ENCODE results near the gene CNFN.

CNFN gene

GRCh38 chr19:42388851-42389489 lies 1.1 kb downstream of the CNFN start:
- TF ChIP-seq, protein P1, sequence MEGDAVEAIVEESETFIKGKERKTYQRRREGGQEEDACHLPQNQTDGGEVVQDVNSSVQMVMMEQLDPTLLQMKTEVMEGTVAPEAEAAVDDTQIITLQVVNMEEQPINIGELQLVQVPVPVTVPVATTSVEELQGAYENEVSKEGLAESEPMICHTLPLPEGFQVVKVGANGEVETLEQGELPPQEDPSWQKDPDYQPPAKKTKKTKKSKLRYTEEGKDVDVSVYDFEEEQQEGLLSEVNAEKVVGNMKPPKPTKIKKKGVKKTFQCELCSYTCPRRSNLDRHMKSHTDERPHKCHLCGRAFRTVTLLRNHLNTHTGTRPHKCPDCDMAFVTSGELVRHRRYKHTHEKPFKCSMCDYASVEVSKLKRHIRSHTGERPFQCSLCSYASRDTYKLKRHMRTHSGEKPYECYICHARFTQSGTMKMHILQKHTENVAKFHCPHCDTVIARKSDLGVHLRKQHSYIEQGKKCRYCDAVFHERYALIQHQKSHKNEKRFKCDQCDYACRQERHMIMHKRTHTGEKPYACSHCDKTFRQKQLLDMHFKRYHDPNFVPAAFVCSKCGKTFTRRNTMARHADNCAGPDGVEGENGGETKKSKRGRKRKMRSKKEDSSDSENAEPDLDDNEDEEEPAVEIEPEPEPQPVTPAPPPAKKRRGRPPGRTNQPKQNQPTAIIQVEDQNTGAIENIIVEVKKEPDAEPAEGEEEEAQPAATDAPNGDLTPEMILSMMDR (conservative IDR thresholded peaks at IDR 0.05; ENCODE audit: low read depth, low read length): no peak
- no peak for DNase-seq (ENCODE audit: low read depth)
- no peak overlapping the region for H3K4me3 ChIP-seq (ENCODE audit: low read depth, low read length)

DNA sequence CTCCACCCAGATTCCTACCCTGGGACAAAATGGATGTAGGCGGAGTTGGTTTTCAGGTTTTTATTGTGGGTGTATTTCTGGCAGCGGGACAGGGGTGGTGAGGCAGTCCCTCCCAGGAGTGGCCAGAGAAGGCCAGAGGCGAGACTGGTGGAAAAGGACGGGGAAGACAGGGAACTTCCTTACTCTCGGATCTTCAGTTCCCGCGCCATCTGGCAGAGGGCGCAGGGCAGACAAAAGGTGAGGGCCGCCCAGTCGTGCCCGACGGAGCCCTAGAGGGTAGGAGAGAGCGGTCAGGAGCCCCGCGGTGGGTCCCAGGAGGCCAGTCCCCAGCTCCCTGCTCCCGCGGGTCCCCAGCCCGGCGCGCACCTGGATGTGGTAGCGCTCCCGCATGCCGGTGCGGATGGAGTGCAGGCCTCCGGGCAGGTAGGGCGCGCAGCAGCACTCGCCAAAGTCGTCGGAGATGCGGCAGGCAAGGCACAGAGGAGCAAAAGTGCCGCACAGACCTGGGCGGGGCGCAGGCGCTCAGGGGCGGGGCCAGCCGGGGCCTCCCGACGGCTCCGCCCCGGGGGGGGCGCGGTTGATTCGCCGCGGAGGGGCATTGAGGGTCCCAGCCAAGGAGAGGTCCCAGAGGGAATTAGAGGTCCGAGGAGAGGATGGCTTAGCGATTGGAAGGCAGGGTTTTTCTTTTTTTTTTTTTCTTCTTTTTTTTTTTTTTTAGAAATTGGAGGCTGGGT lies 3.0 kb downstream of the CNFN start:
- DNase-seq (ENCODE audit: low read depth): peak; percentile 41
- H3K4me3 ChIP-seq (ENCODE audit: low read depth, low read length): peak overlapping the region; percentile 49
- TF ChIP-seq, protein P1 (conservative IDR thresholded peaks at IDR 0.05; ENCODE audit: low read depth, low read length): peak; percentile 47

DNA sequence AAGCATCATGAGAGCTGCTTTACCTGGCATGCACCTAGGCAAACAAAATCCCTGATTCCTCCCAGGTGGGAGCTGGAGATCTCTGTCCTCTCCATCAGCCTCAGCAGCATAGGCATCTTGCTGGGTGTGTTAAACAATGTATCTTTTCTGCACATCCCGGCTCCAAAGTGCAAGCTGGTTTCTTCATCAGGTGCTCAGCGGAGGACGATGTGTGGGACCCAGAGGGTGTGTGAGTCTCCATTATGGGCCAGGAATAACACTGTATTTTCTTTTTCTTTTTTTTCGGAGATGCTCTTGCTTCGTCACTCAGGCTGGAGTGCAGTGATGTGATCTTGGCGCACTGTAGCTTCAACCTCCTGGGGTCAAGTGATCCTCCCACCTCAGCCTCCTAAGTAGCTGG lies 9.9 kb downstream of the CNFN start:
- no peak for DNase-seq (ENCODE audit: low read depth)
- no peak overlapping the region for H3K4me3 ChIP-seq (ENCODE audit: low read depth, low read length)
- TF ChIP-seq, protein P1 (conservative IDR thresholded peaks at IDR 0.05; ENCODE audit: low read depth, low read length): no peak

DNA sequence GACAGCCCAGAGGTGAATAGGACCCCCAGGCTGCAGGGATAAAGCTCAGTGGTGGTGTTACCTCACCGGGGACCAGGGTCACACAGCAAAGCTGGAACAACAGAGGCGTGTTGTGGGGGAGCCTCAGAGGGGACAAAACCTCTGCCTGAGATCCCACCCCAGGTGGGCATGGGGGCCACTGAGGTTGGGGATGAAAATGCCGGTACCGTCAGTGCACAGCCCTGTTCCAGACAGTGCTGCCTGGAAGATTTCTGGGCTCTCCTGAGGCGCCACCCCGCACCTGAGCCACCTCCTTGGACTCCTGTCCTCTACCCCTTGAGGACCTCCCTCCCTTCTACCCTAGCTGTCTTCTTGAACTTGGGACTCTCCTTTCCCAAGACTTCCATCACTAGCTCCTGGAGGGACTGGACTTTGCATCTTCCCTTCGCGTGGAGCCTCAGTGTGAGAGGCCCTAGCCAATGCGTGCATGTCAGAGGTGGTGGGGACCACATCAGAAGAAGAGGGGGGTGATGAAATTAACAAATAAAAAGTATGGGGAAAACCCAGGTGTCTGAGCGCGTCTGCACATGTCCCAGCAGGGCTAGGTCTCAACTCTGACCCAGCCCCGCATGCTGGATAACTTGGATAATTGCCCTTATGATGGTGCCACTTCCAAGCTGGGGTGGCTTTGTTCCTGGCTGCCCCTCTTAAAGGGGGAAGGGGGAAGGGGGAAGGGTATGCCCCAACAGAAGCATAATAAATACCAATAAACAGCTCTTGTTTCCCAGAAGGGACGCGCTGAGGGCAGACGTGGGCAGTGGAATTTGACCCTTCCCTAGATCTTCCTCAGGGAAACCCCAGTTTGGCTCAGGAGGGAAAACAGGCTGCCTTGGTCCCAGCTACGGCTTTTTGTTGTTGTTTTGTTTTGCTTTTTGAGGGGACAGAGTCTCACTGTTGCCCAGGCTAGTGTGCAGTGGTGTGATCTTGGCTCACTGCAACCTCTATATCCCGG lies 11.6 kb downstream of the CNFN start:
- no peak for DNase-seq (ENCODE audit: low read depth)
- no peak overlapping the region for H3K4me3 ChIP-seq (ENCODE audit: low read depth, low read length)
- TF ChIP-seq, protein P1 (conservative IDR thresholded peaks at IDR 0.05; ENCODE audit: low read depth, low read length): no peak

GRCh38 chr19:42376177-42376555 lies 13.9 kb downstream of the CNFN start:
- TF ChIP-seq, protein P1 (conservative IDR thresholded peaks at IDR 0.05; ENCODE audit: low read depth, low read length): no peak
- no peak for DNase-seq (ENCODE audit: low read depth)
- H3K4me3 ChIP-seq (ENCODE audit: low read depth, low read length): no peak overlapping the region

- H3K4me3 ChIP-seq (ENCODE audit: low read depth, low read length): no peak overlapping the region
- TF ChIP-seq, protein P1 (conservative IDR thresholded peaks at IDR 0.05; ENCODE audit: low read depth, low read length): no peak
- DNase-seq (ENCODE audit: low read depth): no peak
Measured at GRCh38 chr19:42375415-42376176, 14.5 kb downstream of the CNFN start.

Data from choroid plexus epithelial cell (primary cell).